KBM-7 (cell line): Measurements from ENCODE around the gene POPDC3.
"Not testable (repeated sequence)": the region's sequence is repeated elsewhere in the genome, so short reads cannot be mapped to it uniquely, and the experiment has no call there.

Experiments used
- DNase-seq: peaks from one replicate; pipeline ENCODE4 v3.0.0-alpha.2; 2015
- in situ Hi-C: fragments of 300-500 bp; cut with MboI; formaldehyde crosslinking; loops from 2 replicates; pipeline ENCODE4 v1.14.3; 2020; ENCODE audit warnings: low sequenced_read_pairs, low pct_unique_long_range_greater_than_20kb, mixed read lengths

Gene POPDC3, protein sequence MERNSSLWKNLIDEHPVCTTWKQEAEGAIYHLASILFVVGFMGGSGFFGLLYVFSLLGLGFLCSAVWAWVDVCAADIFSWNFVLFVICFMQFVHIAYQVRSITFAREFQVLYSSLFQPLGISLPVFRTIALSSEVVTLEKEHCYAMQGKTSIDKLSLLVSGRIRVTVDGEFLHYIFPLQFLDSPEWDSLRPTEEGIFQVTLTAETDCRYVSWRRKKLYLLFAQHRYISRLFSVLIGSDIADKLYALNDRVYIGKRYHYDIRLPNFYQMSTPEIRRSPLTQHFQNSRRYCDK

GRCh38 chr6:105179244-105180065 lies at the start of gene POPDC3:
POPDC3 (minus strand) TSS chr6:105180014; CDS start chr6:105161909, 18,105 bp downstream.
- in situ Hi-C loops, result no loop called here
- DNase-seq, result peak; percentile 67

- in situ Hi-C loops, result no loop called here
- no peak for DNase-seq
Observed at GRCh38 chr6:105227295-105227767, 47.5 kb upstream of the POPDC3 start.

DNA sequence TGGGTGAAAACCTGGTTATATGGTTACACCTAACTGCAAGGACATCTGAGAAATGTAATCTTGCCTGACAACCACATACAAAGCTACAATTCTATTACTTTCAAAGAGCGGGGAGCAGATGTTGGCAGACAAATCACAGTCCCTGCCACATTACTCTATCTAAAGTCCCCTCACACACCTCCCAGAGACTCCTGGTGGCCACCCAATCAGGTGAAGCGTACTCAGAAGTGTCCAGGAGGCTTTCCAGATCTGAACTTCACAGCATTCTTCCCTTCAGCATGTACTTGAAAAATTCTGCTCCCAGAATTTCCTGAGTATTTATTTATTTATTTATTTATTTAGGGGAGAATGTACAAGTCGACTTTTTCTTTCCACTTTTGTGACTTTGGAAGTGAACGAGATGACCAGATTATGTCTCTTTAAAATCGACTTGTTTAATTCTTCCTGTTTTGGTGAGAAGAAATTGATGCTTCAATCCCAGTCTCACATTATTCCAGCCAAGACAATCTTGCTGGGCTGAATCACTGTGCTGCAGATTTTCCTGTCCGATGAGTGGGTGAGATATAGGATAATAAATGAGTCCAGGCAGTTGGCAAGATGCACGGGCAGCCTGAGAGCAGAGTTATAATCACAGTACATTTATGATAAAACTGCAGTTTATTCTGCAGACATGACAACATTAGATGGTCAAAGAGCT lies 46.9 kb upstream of the POPDC3 start:
- in situ Hi-C loops, result no loop called here
- DNase-seq, result no peak

- DNase-seq, result no peak
- in situ Hi-C loops, result no loop called here
Observed at GRCh38 chr6:105223242-105223641, 43.4 kb upstream of the POPDC3 start.

DNA sequence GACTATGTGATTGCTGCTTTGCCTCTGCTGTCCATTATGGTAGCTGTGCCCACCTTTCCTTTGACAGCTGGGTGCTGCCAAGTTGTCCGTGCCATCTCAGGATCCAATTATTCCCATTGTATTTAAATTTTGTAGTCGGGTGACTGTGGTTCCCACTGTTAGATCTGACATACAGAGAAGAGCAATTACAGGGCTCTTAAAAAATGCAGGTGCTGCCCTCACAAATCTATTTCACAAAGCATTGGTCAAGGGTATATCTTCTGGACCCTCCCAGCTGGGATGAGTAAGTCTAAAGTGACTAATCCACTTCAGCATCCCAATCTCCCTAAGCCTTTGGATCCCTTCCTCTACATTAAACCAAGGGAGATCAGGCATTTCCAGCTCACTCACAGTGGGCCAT lies 41.4 kb upstream of the POPDC3 start:
- DNase-seq, in situ Hi-C loops: not testable (repeated sequence)

- in situ Hi-C loops, result no loop called here
- DNase-seq, result no peak
Observed at GRCh38 chr6:105220186-105220585, 40.4 kb upstream of the POPDC3 start.

- in situ Hi-C loops, DNase-seq: not testable (repeated sequence)
Observed at GRCh38 chr6:105219218-105219617, 39.4 kb upstream of the POPDC3 start.

- DNase-seq, result no peak
- in situ Hi-C loops, result no loop called here
Observed at GRCh38 chr6:105215506-105215905, 35.7 kb upstream of the POPDC3 start.

DNA sequence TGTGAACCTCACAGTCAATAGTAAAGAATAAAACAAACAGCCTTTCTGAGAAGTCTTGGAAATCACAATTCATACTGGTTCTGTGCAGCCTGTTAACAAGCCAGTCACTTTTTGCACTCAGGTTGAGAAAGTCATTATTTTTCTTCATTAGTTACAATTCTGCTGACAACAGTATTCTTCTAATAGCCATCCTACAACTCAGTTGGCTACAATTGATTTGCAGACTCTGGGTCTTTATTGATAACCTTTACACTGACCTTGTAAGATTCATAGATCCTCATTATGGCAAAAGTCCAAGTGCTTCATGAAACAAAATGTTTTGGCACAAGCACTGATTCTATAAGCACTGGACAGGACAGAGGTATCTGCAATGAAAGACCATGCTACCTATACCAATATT lies 34.9 kb upstream of the POPDC3 start:
- in situ Hi-C loops, result no loop called here
- DNase-seq, result no peak

DNA sequence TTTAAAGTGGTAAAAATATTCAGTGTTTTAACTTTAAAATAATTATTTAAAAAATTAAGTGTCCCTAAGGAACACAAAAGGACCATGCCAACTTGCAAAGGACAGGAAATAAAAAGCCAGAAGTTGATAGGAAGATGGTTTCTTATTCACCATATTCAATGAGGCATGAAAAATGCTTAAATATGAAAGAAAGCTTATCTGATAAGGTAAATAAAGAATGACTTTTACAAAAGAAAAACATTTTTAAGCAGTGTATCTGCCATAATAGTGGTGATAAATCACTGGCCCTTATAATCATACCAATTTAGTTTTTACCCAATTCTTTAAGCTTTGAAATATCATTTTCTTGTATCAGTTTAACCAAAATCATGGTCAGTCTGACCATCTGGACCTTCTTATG lies 33.5 kb upstream of the POPDC3 start:
- DNase-seq, result no peak
- in situ Hi-C loops, result no loop called here

- in situ Hi-C loops, result no loop called here
- DNase-seq, result no peak
Observed at GRCh38 chr6:105212587-105212986, 32.8 kb upstream of the POPDC3 start.

GRCh38 chr6:105211831-105212230 lies 32.0 kb upstream of the POPDC3 start:
- in situ Hi-C loops, result no loop called here
- DNase-seq, result no peak

- no peak for DNase-seq
- in situ Hi-C loops, result no loop called here
Observed at GRCh38 chr6:105210932-105211531, 31.2 kb upstream of the POPDC3 start.

DNA sequence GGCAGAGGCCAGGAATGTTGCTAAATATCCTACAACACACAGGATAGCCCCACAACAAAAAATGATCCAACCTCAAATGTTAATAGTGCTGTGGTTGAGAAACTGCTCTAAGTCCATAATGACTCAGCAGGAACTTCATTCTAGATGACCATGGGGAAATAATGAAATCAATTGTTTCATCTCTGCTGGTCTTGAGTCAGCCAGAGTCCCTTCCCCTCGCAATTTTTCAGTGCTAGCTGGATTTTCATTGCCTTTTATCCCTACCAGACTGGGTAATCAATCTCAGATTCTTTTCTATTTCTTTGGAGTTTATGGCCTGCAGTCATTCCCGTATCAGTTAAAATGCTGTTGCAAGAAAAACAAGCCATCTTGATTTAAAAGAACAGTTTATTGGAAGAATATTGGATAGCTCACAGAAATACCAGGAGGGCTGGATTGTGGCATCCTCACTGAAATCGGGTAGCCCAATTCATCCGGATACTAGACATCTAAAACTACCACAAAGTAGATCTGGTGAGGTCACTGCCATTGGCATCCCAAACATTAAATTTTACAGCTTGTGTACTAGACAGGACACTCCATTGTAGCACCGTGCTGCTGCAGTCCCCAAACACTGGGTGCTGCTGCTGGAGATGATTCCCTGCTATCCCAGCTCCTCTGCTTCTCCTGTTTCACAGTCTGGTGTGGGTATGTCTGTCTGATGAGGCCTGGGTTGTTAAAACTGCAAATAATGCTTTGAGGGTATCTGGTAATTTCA lies 30.3 kb upstream of the POPDC3 start:
- in situ Hi-C loops, result no loop called here
- DNase-seq, result no peak

GRCh38 chr6:105207524-105208269 lies 27.9 kb upstream of the POPDC3 start:
- in situ Hi-C loops, result no loop called here
- DNase-seq, result no peak

GRCh38 chr6:105204768-105205167 lies 25.0 kb upstream of the POPDC3 start:
- no peak for DNase-seq
- in situ Hi-C loops, result no loop called here

DNA sequence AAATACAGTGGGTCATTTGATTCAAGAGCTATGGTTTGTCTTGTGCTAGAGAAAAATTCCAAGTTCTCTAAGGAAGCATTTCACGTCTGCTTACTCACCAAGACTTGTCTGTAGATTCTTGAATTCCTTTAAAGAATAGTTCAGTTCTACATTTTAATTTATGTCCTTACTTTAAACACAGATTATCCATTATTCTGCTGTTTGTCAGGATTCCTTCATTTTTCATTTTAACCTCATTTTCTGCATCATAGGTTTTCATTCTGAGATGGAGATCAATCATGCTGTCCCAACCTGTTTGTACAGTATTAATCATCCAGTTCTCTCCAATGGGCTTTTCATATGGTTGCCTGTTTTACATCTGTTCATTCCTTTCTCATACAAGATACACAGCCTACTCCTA lies 24.5 kb upstream of the POPDC3 start:
- no peak for DNase-seq
- in situ Hi-C loops, result no loop called here

GRCh38 chr6:105202486-105202885 lies 22.7 kb upstream of the POPDC3 start:
- no peak for DNase-seq
- in situ Hi-C loops, result no loop called here
